ENCODE data around the gene FAM210B. TPM values are rescaled to one million over a fixed set of nuclear protein-coding genes. Genes with fewer than 3 reads are reported as not detected.

FAM210B gene
- total and polyA plus RNA-seq, 10 of the 15 experiments (the other 5 are each of a cell fraction or from before 2014, with no cell fraction given) = 0.13 to 1.4 (median 0.68) TPM

- TF ChIP-seq EZH2 (IDR thresholded peaks at IDR 0.05; ENCODE audit: borderline replicate concordance, control insufficient read depth, low read depth, low read length) = no peak
- no peak for TF ChIP-seq MAX (IDR thresholded peaks at IDR 0.05; ENCODE audit: low read depth, low read length)
- no peak for TF ChIP-seq PML (IDR thresholded peaks at IDR 0.05; ENCODE audit: low read length)
- TF ChIP-seq SMAD5 (IDR thresholded peaks at IDR 0.05; ENCODE audit: low read depth) = no peak
- TF ChIP-seq PBX3 (IDR thresholded peaks at IDR 0.05; ENCODE audit: insufficient replicate concordance, low read depth, low read length) = no peak
- no peak for TF ChIP-seq SMC3 (IDR thresholded peaks at IDR 0.05; ENCODE audit: borderline replicate concordance, low read length)
- no peak for TF ChIP-seq NFIC (IDR thresholded peaks at IDR 0.05; ENCODE audit: low read depth, low read length)
- TF ChIP-seq, protein P1, sequence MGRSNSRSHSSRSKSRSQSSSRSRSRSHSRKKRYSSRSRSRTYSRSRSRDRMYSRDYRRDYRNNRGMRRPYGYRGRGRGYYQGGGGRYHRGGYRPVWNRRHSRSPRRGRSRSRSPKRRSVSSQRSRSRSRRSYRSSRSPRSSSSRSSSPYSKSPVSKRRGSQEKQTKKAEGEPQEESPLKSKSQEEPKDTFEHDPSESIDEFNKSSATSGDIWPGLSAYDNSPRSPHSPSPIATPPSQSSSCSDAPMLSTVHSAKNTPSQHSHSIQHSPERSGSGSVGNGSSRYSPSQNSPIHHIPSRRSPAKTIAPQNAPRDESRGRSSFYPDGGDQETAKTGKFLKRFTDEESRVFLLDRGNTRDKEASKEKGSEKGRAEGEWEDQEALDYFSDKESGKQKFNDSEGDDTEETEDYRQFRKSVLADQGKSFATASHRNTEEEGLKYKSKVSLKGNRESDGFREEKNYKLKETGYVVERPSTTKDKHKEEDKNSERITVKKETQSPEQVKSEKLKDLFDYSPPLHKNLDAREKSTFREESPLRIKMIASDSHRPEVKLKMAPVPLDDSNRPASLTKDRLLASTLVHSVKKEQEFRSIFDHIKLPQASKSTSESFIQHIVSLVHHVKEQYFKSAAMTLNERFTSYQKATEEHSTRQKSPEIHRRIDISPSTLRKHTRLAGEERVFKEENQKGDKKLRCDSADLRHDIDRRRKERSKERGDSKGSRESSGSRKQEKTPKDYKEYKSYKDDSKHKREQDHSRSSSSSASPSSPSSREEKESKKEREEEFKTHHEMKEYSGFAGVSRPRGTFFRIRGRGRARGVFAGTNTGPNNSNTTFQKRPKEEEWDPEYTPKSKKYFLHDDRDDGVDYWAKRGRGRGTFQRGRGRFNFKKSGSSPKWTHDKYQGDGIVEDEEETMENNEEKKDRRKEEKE (IDR thresholded peaks at IDR 0.05) = no peak
These were observed 698 bp downstream of the FAM210B start (continued) for GRCh38 chr20:56359212-56360132.
